Measurements from ENCODE around the gene ZPBP.

DNA sequence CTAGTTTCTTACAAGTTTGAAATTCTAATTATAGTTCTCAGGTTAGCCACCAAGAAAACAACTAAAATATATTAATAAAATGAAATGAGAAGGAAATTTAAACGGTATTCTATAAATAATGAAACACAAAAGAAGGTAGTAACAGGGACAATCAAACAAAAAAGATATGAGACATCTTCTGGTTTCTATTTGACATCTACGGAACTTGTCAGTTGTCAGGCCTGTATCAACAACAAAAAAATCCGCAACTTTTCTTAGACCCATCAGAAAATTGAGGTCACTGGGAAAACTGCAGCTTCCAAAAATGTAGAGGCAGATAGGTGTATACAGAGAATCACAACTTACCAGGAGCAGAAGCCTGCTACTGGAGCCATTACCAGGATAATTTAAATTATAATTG, 70.6 kb downstream of the ZPBP start:
- TF ChIP-seq GATA3 (IDR thresholded peaks at IDR 0.05; ENCODE audit: low read depth, low read length) (no peak), GATA2 (IDR thresholded peaks at IDR 0.05; ENCODE audit: low read depth, low read length) (no peak)
